GM19035 (cell line): ENCODE measurements around the gene INPP5A.
"Not testable (repeated sequence)": the region's sequence is repeated elsewhere in the genome, so short reads cannot be mapped to it uniquely, and the experiment has no call there.

ENCODE experiments used
- ATAC-seq: cut with Tn5 transposase; IDR thresholded peaks from one replicate; pipeline ENCODE4 v1.9.1; 2021; ENCODE audit not compliant: unreplicated experiment

INPP5A gene

GRCh38 chr10:132752378-132752777, 214.8 kb downstream of the INPP5A start:
- no peak for ATAC-seq

GRCh38 chr10:132752961-132753360, 215.4 kb downstream of the INPP5A start:
- no peak for ATAC-seq

GRCh38 chr10:132753596-132753995, 216.0 kb downstream of the INPP5A start:
- no peak for ATAC-seq

- ATAC-seq, result no peak
These were observed 216.5 kb downstream of the INPP5A start for GRCh38 chr10:132754071-132754470.

- ATAC-seq, result no peak
These were observed 217.7 kb downstream of the INPP5A start for GRCh38 chr10:132755166-132755711.

GRCh38 chr10:132756591-132756990, 219.0 kb downstream of the INPP5A start:
- ATAC-seq, result no peak

GRCh38 chr10:132757171-132757570, 219.6 kb downstream of the INPP5A start:
- no peak for ATAC-seq

GRCh38 chr10:132758865-132759264, 221.3 kb downstream of the INPP5A start:
- ATAC-seq, result no peak

- no peak for ATAC-seq
These were observed 223.9 kb downstream of the INPP5A start for GRCh38 chr10:132761395-132762060.

GRCh38 chr10:132762267-132762666, 224.7 kb downstream of the INPP5A start:
- no peak for ATAC-seq

- ATAC-seq, result no peak
These were observed 226.0 kb downstream of the INPP5A start for GRCh38 chr10:132763545-132763944.

GRCh38 chr10:132764108-132764507, 226.5 kb downstream of the INPP5A start:
- no peak for ATAC-seq

GRCh38 chr10:132765435-132765834, 227.8 kb downstream of the INPP5A start:
- ATAC-seq, result no peak

- ATAC-seq, result no peak
These were observed 228.7 kb downstream of the INPP5A start for GRCh38 chr10:132766291-132766690.

GRCh38 chr10:132768346-132769248, 231.0 kb downstream of the INPP5A start:
- no peak for ATAC-seq

GRCh38 chr10:132770061-132771021, 232.8 kb downstream of the INPP5A start:
- ATAC-seq, result no peak

- not testable (repeated sequence) for ATAC-seq
These were observed 235.2 kb downstream of the INPP5A start for GRCh38 chr10:132772816-132773215.

- no peak for ATAC-seq
These were observed 236.8 kb downstream of the INPP5A start for GRCh38 chr10:132774181-132774901.

GRCh38 chr10:132774902-132775863, 237.6 kb downstream of the INPP5A start:
- ATAC-seq, result no peak
